Smooth muscle cell (in vitro differentiated cells): ENCODE data around the gene SP100. TPM values are rescaled to one million over a fixed set of nuclear protein-coding genes. Genes with fewer than 3 reads are reported as not detected.

Experiments used
- DNase-seq: peaks from one replicate; lab custom pipeline; 2025; ENCODE audit not compliant: unreplicated experiment; lab: John Stamatoyannopoulos, UW
- H2AFZ ChIP-seq: fragments of 200-600 bp; sonication (generic); 2 replicates; pipeline ENCODE4 v1.6.0; 2016; ENCODE audit warnings: antibody characterized with exemption, low read depth, mild to moderate bottlenecking
- H3F3A ChIP-seq: fragments of 200-600 bp; sonication (generic); 2 replicates; pipeline ENCODE4 v1.6.0; 2017; ENCODE audit warnings: antibody characterized with exemption, low read depth
- H3K27ac ChIP-seq: fragments of 200-600 bp; sonication (generic); 2 replicates; pipeline ENCODE4 v1.5.1; 2016; ENCODE audit warnings: low read depth, mild to moderate bottlenecking
- H3K27me3 ChIP-seq: fragments of 200-600 bp; sonication (generic); 2 replicates; pipeline ENCODE4 v1.6.1; 2016; ENCODE audit warnings: low read depth, mild to moderate bottlenecking
- H3K36me3 ChIP-seq: fragments of 200-600 bp; sonication (generic); 2 replicates; pipeline ENCODE4 v1.5.1; 2016; ENCODE audit warnings: low read depth
- H3K4me1 ChIP-seq: fragments of 200-600 bp; sonication (generic); 2 replicates; pipeline ENCODE4 v1.5.1; 2016; ENCODE audit warnings: low read depth
- H3K4me2 ChIP-seq: fragments of 200-600 bp; sonication (generic); 2 replicates; pipeline ENCODE4 v1.6.0; 2016; ENCODE audit warnings: mild to moderate bottlenecking
- H3K4me3 ChIP-seq: fragments of 200-600 bp; sonication (generic); 2 replicates; pipeline ENCODE4 v1.5.1; 2016; ENCODE audit warnings: mild to moderate bottlenecking
- H3K79me2 ChIP-seq: fragments of 200-600 bp; sonication (generic); 2 replicates; pipeline ENCODE4 v1.6.0; 2016; ENCODE audit warnings: low read depth, mild to moderate bottlenecking
- H3K9ac ChIP-seq: fragments of 200-600 bp; sonication (generic); 2 replicates; pipeline ENCODE4 v1.6.0; 2016; ENCODE audit warnings: low read depth
- H3K9me3 ChIP-seq: fragments of 200-600 bp; sonication (generic); replicated peaks from 2 replicates; pipeline ENCODE4 v1.5.1; 2016; ENCODE audit warnings: low read depth
- H4K20me1 ChIP-seq: fragments of 200-600 bp; sonication (generic); 2 replicates; pipeline ENCODE4 v1.6.0; 2016; ENCODE audit warnings: low read depth
- CTCF ChIP-seq: fragments of 200-600 bp; sonication (generic); IDR thresholded peaks from 2 replicates; pipeline ENCODE4 v1.5.1; 2017; ENCODE audit warnings: borderline replicate concordance, mild to moderate bottlenecking, antibody characterized with exemption; ENCODE audit not compliant: insufficient read depth, poor library complexity, severe bottlenecking
- WGBS: methylation state at CpG from one replicate; pipeline ENCODE4 v1.1.7; 2016; ENCODE audit warnings: low lambda C conversion rate; 5-methylcytosine and 5-hydroxymethylcytosine counted together
- polyA plus RNA-seq: library from polyadenylated mRNA; unstranded; fragments of >200 nt; fragmentation: Nextera tagmentation; extraction: Ambion mirVana; gene quantifications from 2 replicates; pipeline ENCODE4 v1.2.1, GENCODE V29; 2016
- total RNA-seq: library from RNA; depleted of rRNA; stranded (reverse); fragments of >200 nt; gene quantifications from 2 replicates; pipeline ENCODE4 v1.2.3, GENCODE V29; 2014

The SP100 gene
- total and polyA plus RNA-seq, 2 experiments from 2014 or later = 14.7 to 15.5 TPM

GRCh38 chr2:230441227-230441897 is 25.4 kb downstream of the SP100 start:
- Histone ChIP-seq H3K9me3 (no peaks in the 10 kb centered on the region), H3K27me3 (no peaks in the 10 kb centered on the region), H3K36me3 (no peaks in the 10 kb centered on the region), H3K79me2 (no peaks in the 10 kb centered on the region), H4K20me1 (no peaks in the 10 kb centered on the region), H3K4me1 (no peaks in the 10 kb centered on the region), H3K27ac (no peak overlapping the region), H3F3A (no peaks in the 10 kb centered on the region), H3K4me2 (no peak overlapping the region), H2AFZ (no peak overlapping the region), H3K9ac (no peak overlapping the region), H3K4me3 (no peak overlapping the region)
- no peak for DNase-seq
- no peak for TF ChIP-seq CTCF
- 79% methylated on average over 4 of the region's 4 CpGs for WGBS

- Histone ChIP-seq H3K27me3 (no peaks in the 10 kb centered on the region), H3F3A (no peaks in the 10 kb centered on the region), H3K4me3 (no peak overlapping the region), H3K9me3 (no peaks in the 10 kb centered on the region), H3K9ac (no peak overlapping the region), H3K27ac (no peak overlapping the region), H2AFZ (no peak overlapping the region), H3K4me1 (no peaks in the 10 kb centered on the region), H3K36me3 (no peaks in the 10 kb centered on the region), H3K79me2 (no peaks in the 10 kb centered on the region), H3K4me2 (no peak overlapping the region), H4K20me1 (no peaks in the 10 kb centered on the region)
- TF ChIP-seq CTCF = no peak
- no peak for DNase-seq
- WGBS = 90% methylated on average over 2 of the region's 2 CpGs
Measured at GRCh38 chr2:230443541-230443940, 27.5 kb downstream of the SP100 start.

GRCh38 chr2:230444832-230445231 is 28.8 kb downstream of the SP100 start:
- Histone ChIP-seq H4K20me1 (no peaks in the 10 kb centered on the region), H3K4me1 (no peaks in the 10 kb centered on the region), H3F3A (no peaks in the 10 kb centered on the region), H3K27me3 (no peaks in the 10 kb centered on the region), H3K9me3 (no peaks in the 10 kb centered on the region), H3K79me2 (no peaks in the 10 kb centered on the region), H3K36me3 (no peaks in the 10 kb centered on the region), H2AFZ (no peak overlapping the region), H3K4me2 (no peak overlapping the region), H3K27ac (no peak overlapping the region), H3K4me3 (no peak overlapping the region), H3K9ac (no peak overlapping the region)
- DNase-seq = no peak
- 91% methylated on average over 2 of the region's 2 CpGs for WGBS
- TF ChIP-seq CTCF = no peak

- Histone ChIP-seq H3K79me2 (no peaks in the 10 kb centered on the region), H3K4me3 (no peak overlapping the region), H2AFZ (no peak overlapping the region), H3K27ac (no peak overlapping the region), H3K27me3 (no peaks in the 10 kb centered on the region), H3K4me2 (no peak overlapping the region), H3K9ac (no peak overlapping the region), H4K20me1 (no peaks in the 10 kb centered on the region), H3K4me1 (no peaks in the 10 kb centered on the region), H3K9me3 (no peaks in the 10 kb centered on the region), H3K36me3 (no peaks in the 10 kb centered on the region), H3F3A (no peaks in the 10 kb centered on the region)
- no peak for DNase-seq
- 78% methylated on average over 7 of the region's 7 CpGs for WGBS
- TF ChIP-seq CTCF = no peak
Measured at GRCh38 chr2:230447036-230447435, 31.0 kb downstream of the SP100 start.
